NCI-H82 treated with DMSO at 0.1 percent for 48 hours (cell line): Measurements from ENCODE around the gene ZFP36L1.

ENCODE experiments used
- DNase-seq: peaks from one replicate; lab custom pipeline; 2025; ENCODE audit not compliant: unreplicated experiment; lab: John Stamatoyannopoulos, UW

Gene ZFP36L1

DNA sequence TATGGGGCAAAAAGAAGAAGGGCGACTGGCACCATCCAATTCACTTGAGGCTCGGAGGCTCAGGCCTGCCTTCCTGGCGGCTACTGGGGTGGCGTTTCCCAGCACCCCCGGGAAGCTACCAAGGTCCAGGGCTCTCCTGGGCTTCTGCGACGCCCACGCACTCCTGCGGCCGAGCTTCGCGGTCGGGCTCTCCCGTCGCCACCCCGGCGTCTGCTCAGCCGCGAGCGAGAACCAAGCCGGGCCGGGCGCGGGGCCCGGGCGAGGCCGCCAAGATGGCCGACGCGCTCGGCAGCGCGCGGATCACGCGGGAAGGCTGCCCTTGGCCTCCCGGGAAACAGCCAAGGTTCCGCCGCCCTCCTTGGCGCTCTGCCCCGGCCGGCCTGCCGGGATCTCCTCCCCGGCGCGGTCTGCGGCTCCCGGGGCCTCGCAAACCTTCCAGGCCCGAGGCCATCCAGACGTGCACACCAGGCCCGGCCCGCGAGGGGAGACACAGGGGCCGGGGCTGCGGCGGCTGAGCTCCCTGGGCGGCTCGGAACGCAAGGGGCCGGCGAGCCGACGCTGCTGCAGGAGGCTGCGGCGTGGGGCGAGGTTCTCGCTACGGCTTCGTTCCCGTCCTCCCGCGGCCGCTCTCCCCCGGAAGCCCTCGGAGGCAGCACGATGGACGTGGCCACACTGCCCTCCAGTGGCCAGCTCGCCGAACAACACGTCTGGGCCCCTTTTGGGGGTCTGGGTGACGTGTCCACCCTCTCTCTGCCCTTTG, 23.5 kb upstream of the ZFP36L1 start:
- DNase-seq, result peak; percentile 10

DNA sequence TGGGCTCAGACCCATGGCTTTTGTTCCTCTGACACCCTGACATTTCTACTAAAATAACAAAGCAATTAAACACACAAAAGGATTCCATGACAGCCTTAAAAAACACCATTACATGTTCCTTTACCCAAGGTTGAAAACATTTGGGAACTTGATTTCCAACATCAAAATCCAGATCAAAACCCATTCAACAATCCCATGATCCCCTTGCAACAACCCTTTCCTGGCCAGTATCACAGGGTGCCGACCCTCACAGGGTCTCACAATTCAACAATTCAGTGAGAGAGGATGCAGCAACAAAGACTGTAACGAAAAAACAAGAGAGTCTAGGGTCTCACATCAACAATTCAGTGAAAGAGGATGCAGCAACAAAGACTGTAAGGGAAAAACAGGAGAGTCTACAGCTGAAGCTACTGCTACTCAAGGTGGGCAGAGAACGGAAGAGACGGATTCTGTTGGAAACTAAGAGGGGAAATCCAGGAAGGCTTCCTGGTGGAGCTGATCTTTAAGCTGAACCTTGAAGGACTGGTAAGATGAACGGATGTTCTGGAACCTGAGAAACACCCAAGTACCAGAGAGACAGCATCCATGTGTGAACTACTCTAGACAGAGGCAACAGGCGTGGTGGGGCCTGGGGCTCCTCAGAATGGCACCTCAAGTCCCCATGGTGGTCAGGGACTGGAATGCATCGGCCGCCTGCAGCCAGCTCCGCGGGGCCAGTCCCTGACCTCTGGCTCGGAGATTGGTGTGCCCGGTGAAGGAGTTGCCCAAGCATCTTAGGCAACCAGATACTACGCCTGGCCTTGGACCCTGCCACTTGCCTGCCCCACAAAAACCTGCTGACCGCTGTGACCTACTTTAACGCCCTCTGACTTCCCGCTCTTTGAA, 22.7 kb upstream of the ZFP36L1 start:
- DNase-seq, result no peak

DNA sequence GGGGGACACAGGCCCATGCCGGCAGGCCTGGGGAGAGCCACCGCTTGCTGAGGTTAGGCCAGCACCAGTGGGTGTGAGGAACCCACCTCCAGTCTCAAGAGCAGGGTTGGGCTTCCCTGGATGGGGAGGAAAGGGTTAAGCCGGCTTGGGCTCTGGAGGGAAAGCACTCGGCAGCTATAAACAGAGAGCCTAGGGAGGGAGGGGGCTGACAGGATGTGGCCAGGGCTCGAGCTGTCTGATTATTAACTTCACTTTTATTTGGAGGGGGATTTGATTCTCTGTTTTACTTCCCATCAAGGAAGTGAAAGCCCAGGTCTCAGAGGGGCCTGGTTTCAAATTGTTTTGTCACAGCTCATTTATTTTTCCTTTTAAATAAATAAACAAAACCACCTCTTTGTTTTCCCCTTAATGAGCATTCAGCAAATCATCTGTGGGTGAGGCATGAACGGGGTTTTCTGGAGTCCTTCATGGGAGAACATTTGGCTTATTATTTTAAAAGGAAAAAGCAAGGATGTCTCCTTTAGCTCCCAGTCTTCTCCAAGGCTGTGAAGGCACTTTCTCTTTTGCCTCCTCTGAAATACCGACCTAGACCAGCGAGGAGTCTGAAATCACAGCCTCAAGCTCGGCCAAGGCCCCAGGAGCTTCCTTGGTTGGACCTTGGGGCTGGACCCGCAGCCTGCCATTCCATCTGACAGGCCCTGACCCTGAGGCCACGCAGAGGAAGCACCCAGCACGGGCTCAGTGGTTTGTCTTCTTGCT, 21.9 kb upstream of the ZFP36L1 start:
- DNase-seq, result no peak

DNA sequence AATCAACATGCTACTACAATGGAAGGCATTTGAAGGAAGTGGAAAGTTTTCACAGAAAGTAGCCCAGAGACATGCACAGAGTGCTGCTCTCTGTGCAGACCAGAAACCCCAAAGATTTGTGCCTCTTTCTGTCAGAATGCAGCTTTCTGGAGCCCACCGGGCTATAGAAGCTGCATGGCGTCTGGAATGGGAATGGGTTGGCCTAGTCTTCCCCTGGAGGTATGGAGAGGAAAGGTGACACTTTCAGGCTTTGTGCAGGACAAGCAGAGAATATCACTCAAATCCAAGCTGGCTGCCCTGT, 21.3 kb upstream of the ZFP36L1 start:
- DNase-seq, result no peak

DNA sequence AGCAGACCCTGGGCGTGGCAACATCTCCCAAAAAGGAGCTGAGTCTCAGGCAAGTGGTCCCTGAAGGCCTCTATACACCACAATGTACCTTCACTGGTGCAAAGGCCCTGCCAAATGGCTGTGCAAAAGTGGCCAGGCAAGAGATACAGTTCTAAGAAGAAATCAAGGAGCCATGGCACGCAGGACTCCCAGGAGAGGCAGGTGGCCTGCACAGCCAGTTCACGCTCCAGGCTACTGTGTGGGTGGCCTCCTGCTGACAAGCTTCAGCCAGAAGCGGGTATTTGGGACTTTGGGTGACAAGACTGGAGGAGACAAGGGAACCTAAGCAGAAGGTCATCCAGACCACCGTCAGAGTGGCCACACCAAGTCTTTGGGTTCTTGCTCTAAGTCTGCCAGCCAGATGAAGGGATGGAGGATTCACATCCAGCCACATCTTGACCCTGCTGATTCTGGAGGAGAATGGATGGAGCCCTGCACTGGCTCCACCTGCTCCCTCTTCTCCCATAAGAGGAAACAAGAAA, 20.5 kb upstream of the ZFP36L1 start:
- no peak for DNase-seq

DNA sequence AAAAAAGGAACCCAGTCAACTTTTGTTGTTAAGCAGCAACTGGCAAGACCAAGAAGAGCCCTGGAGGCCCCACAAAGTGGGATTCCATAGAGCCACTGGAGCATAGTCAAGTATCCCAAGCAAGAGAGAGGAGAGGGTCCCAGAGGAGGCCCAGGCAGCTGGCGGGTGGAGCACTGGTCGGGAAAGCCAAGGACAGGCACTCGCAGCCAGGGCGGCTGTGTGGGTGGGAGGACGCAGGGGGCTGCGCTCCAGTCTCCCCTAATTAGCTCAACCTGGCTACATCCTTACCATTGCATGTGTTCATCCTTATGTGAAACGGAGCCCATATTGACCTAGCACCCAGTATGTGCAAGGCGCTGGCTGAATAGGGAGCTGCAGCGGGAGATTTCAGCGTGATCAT, 18.3 kb upstream of the ZFP36L1 start:
- no peak for DNase-seq

DNA sequence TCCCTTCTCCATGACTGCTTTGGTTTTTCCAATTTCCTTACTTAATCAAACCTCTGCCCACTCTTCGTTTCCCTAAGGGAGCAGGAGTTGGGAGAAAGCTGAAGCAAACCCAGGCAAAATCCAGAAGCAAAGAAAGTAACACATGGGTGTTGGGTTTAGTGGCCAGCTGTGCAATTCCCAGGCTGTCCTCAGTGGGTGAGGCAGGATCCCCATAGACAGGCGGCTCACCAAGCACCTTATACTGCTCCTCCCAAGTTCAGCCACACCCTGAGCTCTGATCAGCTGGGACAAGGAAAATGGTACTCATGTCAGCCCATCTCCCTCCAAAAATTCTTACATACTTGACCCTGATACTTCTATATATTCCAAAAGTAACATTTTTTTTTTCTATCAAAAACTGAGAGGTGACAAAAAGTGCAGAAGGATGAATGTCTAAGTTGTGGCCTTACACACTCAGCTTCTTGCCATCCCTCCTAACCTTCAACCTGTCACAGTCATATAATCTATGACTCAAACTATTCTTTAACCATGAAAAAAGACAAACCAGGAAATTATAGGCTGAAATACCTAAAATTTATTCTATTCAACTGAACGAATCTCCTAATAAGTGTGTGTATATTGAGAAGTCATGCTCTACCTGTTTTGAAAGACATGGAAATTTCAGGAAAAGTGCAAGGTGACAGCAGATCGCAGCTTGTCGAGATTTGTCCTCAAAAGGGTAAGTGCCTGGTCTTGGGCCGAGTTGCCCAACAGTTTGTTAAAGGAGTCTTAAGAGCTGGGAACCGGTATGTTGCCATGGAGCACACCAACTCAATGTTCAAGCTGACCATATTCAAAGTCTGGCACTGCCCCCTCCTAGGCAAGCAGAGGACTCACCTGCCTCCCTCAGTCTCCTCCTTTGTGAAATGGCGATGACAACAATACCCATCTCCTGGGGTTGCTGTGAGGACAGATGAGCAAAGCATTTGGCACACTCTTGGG, 17.6 kb upstream of the ZFP36L1 start:
- no peak for DNase-seq

DNA sequence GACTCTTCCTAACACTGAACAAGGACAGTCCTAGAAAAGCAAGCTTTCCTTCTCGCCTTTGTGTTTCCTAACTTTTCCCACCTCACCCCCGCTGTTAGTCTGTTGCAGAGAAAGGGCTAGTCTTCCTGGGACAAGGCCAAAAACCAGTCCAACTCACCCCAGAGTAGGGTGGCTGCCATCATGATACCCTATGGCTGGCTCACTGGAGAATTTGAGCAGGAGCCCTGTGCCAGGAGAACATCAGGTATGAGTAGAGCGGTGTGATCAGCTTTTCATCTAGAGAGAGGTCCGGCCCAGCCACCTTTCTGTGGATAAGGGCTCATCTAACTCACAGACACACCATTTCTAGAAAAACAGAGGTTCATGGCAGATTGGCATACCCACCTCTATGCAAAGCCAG, 16.7 kb upstream of the ZFP36L1 start:
- DNase-seq, result no peak

DNA sequence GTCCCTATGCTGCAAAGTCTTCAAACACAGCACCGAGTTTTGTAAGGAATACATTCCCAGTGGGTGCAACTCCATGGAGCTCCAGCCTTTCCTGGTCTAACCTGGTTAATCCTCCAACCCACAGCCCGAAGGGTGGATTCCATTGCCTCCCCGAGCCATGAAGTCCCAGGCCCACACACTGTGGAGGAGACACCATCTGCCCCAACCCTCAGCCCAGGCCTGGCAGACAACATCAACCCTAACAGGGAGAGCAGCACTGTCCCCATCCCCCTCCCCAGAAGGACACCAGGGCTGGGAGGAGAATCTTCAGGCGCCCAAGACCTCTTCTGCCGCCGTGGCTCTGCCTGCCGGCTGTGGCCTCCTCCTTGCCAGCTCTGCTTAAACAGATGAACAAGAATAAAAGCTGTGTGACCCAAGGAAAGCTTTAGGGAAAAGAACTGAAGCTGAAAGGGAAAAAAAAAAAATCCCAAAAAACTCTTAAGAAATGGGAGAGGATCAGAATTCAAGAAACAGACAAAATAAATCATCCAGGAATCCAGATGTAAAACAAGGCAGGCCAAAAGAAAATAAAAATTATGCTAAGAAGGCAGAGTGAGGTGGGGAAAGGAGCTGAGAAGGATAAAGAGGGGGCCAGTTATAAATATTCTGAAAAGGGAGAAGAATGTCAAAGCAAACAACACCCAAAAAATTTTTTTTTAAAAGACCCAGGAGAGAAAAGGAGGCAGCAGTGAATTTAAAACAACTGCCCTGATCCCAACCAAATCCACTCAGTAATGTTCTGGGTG, 16.0 kb upstream of the ZFP36L1 start:
- no peak for DNase-seq

DNA sequence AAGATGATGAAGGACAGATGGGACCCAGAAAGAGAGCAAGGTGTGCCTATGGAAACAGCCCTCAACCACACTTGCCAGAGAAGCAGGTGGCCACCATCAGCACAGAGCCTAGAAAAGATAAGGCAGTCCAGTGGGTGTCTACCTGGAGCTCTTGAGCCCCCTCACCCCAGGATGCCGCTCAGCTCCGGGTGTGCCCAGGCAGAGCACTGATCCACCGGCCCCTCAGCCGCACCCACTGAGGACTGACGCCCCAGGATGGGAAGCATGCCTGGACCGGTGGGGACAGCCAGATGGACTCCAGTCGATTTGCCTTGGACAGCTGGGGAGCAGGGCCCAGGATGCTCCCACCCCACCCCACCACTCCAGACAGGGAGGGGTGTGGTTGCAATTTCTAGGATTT, 15.1 kb upstream of the ZFP36L1 start:
- DNase-seq, result no peak

DNA sequence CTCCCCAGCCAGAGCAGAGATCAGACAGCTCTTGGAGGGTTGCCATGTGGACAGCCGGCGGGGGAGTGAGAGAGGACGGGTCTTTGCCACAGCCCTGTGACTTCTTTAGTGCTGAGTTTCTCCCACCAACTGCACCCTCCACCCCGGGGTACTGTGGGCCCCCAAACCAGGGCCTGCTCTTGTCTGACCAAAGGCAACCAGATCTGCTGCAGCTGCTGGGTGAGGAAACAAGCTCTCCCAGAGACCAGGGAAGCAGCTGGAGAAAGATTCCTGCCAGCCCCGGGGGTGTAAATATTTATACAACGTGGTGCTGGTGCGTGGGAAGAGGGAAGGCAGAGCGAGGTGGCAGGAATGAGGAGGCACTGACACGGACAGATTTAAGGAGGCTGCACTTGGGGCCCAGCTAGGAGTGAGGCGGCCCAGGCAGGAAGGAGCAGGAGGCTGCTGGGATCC, 14.3 kb upstream of the ZFP36L1 start:
- DNase-seq, result no peak

DNA sequence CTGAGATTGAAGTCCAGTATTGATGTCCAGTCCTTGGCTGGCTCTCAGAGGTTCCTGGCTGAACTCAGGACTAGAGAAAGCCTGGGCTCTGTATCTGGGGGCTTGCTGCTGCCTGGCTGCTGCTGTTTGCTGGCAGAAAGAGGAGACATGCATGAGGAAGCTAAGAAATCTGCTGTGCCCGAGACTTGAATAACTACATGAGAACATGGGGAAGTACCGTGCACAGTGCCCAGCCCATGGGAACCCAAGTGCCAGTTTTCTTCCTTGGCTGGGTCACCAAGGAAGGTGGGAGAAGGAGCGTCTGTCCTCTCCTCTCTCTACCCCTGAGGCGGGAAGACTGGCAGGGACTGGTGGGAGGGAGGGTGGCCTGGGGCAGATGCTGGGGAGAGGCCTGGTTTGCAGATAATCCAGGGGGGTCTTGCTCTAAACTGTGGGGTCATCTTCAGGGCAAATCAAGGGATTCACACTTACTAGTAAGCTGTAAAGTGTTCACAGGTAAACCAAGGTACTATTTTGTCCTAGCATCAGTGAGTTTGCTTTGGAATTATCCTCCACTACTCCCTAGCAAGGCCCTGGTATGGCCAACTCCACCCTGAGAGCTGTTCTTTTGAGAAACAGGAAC, 13.8 kb upstream of the ZFP36L1 start:
- no peak for DNase-seq

DNA sequence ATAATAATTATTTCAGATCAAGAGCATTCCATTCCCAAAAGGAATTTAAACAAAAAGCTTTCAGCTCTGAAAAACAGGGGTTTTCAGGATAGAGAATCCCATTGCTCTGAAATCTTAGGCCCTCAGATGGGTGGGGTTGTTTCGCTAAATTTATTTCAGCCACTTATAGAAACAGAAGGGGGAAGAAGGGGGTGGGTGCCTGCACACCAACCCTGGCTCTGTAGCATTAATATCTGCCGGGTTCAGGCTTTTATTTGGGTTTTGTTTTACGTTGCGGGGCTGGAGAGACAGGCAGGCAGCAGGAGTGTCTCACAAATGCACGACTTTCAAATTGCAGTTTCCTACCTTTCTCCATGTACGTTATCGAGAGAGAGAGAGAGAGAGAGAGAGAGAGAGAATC, 12.5 kb upstream of the ZFP36L1 start:
- DNase-seq, result no peak

DNA sequence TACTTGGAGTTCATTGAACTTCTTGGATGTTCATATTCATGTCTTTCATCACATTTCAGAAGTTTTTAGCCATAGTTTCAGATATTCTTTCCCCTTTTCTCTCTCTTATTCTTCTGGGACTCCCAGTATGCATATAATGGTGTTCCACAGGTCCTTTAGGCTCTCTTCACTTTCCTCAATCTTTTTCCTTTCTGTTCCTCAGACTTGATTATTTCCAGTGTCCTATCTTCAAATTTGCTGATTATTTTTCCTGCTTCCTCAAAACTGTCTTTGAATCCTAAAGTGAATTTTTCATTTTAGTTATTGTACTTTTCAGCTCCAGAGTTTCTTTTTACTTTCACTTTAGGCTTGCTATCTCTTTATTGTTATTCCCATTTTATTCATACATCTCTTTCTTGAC, 8.8 kb upstream of the ZFP36L1 start:
- DNase-seq, result no peak

DNA sequence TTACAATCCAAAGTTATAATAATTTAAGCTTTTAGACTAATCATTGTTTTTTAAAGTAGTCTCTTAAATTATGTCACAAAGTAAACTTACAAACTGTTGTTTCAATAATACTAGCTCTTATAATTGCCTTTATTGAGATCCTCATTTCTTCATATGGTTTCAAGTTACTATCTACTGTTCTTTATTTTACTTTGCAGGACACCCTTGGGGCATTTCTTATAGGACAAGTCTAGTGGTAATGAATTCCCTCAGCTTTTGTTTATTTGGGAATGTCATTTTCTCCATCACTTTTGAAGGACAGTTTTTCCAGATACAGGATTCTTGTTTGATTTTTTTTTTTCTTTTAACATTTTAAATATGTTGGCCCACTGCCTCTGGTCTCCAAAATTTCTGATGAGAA, 8.1 kb upstream of the ZFP36L1 start:
- DNase-seq, result no peak

DNA sequence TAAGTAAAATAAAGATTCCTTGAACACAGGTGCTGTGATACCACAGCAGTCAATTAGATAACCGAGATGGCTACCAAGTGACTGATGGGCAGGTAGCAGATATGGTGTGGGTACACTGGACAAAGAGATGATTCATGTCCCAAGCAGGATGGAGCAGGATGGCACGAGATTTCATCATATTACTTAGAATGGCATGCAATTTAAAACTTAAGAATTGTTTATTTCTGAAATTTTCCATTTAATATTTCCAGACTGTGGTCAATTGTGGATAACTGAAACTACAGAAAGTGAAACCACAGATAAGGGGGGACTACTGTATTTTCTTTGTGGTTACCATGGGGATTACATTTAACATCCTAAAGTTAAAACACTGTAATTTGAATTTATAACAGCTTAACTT, 7.5 kb upstream of the ZFP36L1 start:
- DNase-seq, result no peak

DNA sequence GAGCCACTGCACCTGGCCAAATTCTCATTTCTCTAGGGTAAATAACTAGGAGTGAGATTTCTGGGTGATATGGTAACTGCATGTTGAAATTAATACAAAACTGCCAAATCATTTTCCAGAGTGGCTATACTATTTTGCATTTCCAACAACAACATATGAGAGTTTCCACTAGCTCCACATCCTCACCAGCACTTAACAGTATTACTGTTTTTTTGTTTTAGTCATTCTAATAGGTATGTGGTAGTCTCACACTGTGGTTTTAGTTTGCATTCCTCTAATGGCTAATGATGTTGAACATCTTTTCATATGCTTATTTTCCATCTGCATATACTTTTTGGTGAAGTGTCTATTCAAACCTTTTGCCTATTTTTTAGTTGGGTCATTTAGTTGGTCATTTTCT, 5.8 kb upstream of the ZFP36L1 start:
- no peak for DNase-seq

DNA sequence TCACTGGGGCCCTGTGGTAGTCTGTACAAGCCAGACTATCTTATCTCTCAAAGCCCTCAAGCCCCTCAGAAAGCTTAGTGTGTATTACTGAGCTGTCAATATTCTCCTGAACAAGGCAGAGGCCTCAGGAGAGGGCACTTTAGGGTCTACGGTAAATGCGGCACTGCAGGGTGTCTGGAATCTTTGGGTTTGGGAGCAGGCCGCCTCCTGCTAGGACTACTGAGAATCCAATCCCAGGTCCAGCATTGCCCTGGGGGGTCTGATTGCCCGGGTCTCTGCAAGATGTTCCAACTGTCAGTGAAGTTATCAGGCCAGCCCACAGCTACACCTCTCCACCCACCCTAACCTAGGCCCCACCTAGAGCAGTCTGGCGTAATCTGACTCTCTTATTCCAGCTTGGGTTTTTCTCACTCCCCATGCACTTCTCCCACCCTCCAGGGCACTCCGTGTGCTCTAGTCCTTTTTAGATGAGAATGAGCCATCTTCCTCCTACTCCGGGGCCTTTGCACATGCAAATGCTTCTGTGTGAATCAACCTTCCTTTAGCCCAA, 4.3 kb upstream of the ZFP36L1 start:
- DNase-seq, result no peak
